K562 (cell line): ENCODE data around the gene N4BP2. TPM values are rescaled to one million over a fixed set of nuclear protein-coding genes. Genes with fewer than 3 reads are reported as not detected.
A peak's percentile ranks its signal among the peaks of the same experiment; 100 is the strongest.

Experiments used
- ARHGAP35 ChIP-seq: fragments of 450-650 bp; IDR thresholded peaks from 2 replicates; pipeline ENCODE4 v1.6.1; 2018; ENCODE audit not compliant: partially characterized antibody
- BDP1 ChIP-seq: IDR thresholded peaks from 3 replicates; pipeline ENCODE4 v1.6.1; 2011; ENCODE audit not compliant: insufficient read length, insufficient read depth
- EP400 ChIP-seq: fragments of 450-650 bp; IDR thresholded peaks from 2 replicates; pipeline ENCODE4 v1.6.1; 2017; ENCODE audit warnings: antibody characterized with exemption, mild to moderate bottlenecking, moderate library complexity
- ETS2 ChIP-seq: IDR thresholded peaks from 2 replicates; pipeline ENCODE4 v1.6.1; 2016; ENCODE audit warnings: borderline replicate concordance, missing genetic modification characterization, mild to moderate bottlenecking, moderate library complexity, missing compliant biosample characterization; ENCODE audit not compliant: poor library complexity, severe bottlenecking
- HSF4 ChIP-seq: fragments of 250-450 bp; sonication (Bioruptor Pico); IDR thresholded peaks from 2 replicates; pipeline ENCODE4 v2.1.2; 2022; ENCODE audit warnings: mild to moderate bottlenecking, moderate library complexity, borderline replicate concordance
- KAT8 ChIP-seq: fragments of 450-650 bp; IDR thresholded peaks from 2 replicates; pipeline ENCODE4 v1.6.1; 2016; ENCODE audit warnings: low read depth, mild to moderate bottlenecking
- KLF1 ChIP-seq: fragments of 450-650 bp; IDR thresholded peaks from 2 replicates; pipeline ENCODE4 v1.6.1; 2016; ENCODE audit warnings: missing genetic modification characterization, missing compliant biosample characterization
- LCOR ChIP-seq: sonication (generic); formaldehyde crosslinking; IDR thresholded peaks from 2 replicates; pipeline ENCODE4 v1.8.0; 2022; ENCODE audit warnings: mild to moderate bottlenecking, missing genetic modification reagents
- MCM5 ChIP-seq: fragments of 450-650 bp; IDR thresholded peaks from 2 replicates; pipeline ENCODE4 v1.6.1; 2016; ENCODE audit warnings: low read depth
- NBN ChIP-seq: fragments of 450-650 bp; IDR thresholded peaks from 2 replicates; pipeline ENCODE4 v1.6.1; 2016; ENCODE audit warnings: low read depth, mild to moderate bottlenecking
- NFRKB ChIP-seq: fragments of 450-650 bp; IDR thresholded peaks from 2 replicates; pipeline ENCODE4 v1.6.1; 2016; ENCODE audit warnings: low read depth
- OTX1 ChIP-seq: fragments of 450-650 bp; formaldehyde crosslinking; IDR thresholded peaks from 2 replicates; pipeline ENCODE4 v1.4.0; 2022; ENCODE audit warnings: mild to moderate bottlenecking
- PHTF2 ChIP-seq: fragments of 250-450 bp; sonication (Bioruptor Pico); IDR thresholded peaks from 2 replicates; pipeline ENCODE4 v1.5.0; 2021; ENCODE audit warnings: mild to moderate bottlenecking
- SAFB2 ChIP-seq: fragments of 200-400 bp; formaldehyde crosslinking; IDR thresholded peaks from 2 replicates; pipeline ENCODE4 v1.6.1; 2018; ENCODE audit warnings: borderline replicate concordance, low read length, low read depth, moderate library complexity; ENCODE audit not compliant: severe bottlenecking
- SLC30A9 ChIP-seq: fragments of 250-450 bp; sonication (Bioruptor Pico); IDR thresholded peaks from 2 replicates; pipeline ENCODE4 v1.8.0; 2022; ENCODE audit warnings: mild to moderate bottlenecking, moderate library complexity
- SRSF7 ChIP-seq: fragments of 200-400 bp; formaldehyde crosslinking; optimal IDR thresholded peaks from 2 replicates; pipeline ENCODE3; 2017; ENCODE audit warnings: mild to moderate bottlenecking, low read depth, low read length
- TCF15 ChIP-seq: fragments of 250-450 bp; sonication (Bioruptor Pico); IDR thresholded peaks from 2 replicates; pipeline ENCODE4 v1.8.0; 2022; ENCODE audit warnings: moderate library complexity, mild to moderate bottlenecking, inconsistent platforms
- TSHZ1 ChIP-seq: fragments of 250-450 bp; sonication (Bioruptor Pico); IDR thresholded peaks from 2 replicates; pipeline ENCODE4 v1.4.0; 2020; ENCODE audit warnings: mild to moderate bottlenecking, moderate library complexity
- XRCC4 ChIP-seq: IDR thresholded peaks from one replicate; pipeline ENCODE4 v1.6.1; 2011; ENCODE audit not compliant: insufficient read depth, insufficient read length; ENCODE audit errors: extremely low read depth
- ZBED1 ChIP-seq: IDR thresholded peaks from 2 replicates; pipeline ENCODE4 v1.6.1; 2014
- ZEB2 ChIP-seq: fragments of 450-650 bp; IDR thresholded peaks from 2 replicates; pipeline ENCODE4 v1.6.1; 2016
- ZFP1 ChIP-seq: fragments of 450-650 bp; formaldehyde crosslinking; IDR thresholded peaks from 2 replicates; pipeline ENCODE4 v1.4.0; 2020; ENCODE audit warnings: mild to moderate bottlenecking, mixed read lengths
- ZFP36 ChIP-seq: fragments of 150-350 bp; IDR thresholded peaks from 2 replicates; pipeline ENCODE4 v1.6.1; 2018; ENCODE audit warnings: low read length, low read depth; ENCODE audit not compliant: partially characterized antibody
- ZNF143 ChIP-seq: sonication (generic); formaldehyde crosslinking; IDR thresholded peaks from 2 replicates; pipeline ENCODE4 v1.9.0; 2022; ENCODE audit warnings: mild to moderate bottlenecking, missing genetic modification reagents
- ZNF311 ChIP-seq: fragments of 250-450 bp; sonication (Bioruptor Pico); IDR thresholded peaks from 2 replicates; pipeline ENCODE4 v1.4.0; 2020; ENCODE audit warnings: mild to moderate bottlenecking, moderate library complexity
- polyA plus RNA-seq, 8 experiments: library from polyadenylated mRNA; depleted of rRNA in 4 of 8; stranded (reverse) in 5 of 8; unstranded in 3 of 8; fragments of >200 nt; fragmentation: Nextera tagmentation in 2 of 8; fragmentation: Illumina TruSeq in 1 of 8; extraction: Ambion mirVana in 2 of 8; extraction: Trizol in 1 of 8; gene quantifications; 2 replicates each; pipeline versions ENCODE4 v1.2.1 to v1.2.3, GENCODE V29; 2011 to 2014; ENCODE audit warnings: inconsistent platforms in 1 of 8, missing spikeins in 1 of 8
- total RNA-seq, 7 experiments: library from RNA; depleted of rRNA in 6 of 7; stranded (reverse); fragments of >200 nt in 6 of 7; fragmentation: Illumina TruSeq in 2 of 7; extraction: Trizol in 2 of 7; gene quantifications; 2 replicates each; pipeline versions ENCODE4 v1.2.1 to v1.2.3, GENCODE V29; 2011 to 2021; ENCODE audit warnings: low replicate concordance in 1 of 7
- TF ChIP-seq, protein P1 (sequence below): sonication (generic); formaldehyde crosslinking; IDR thresholded peaks from 2 replicates; pipeline ENCODE4 v1.8.0; 2022; ENCODE audit warnings: mild to moderate bottlenecking, low read depth, missing genetic modification reagents
- TF ChIP-seq, protein P2 (sequence below): fragments of 450-650 bp; formaldehyde crosslinking; conservative IDR thresholded peaks from 2 replicates; pipeline ENCODE4 v1.4.0; 2022; ENCODE audit warnings: mild to moderate bottlenecking, missing genetic modification characterization

Gene N4BP2
- total and polyA plus RNA-seq, 9 of the 15 experiments (the other 6 are each of a cell fraction or from before 2014, with no cell fraction given): 2.7 to 12.6 (median 7.6) TPM

GRCh38 chr4:40055511-40055862 lies 1.2 kb upstream of the N4BP2 start (continued):
- TF ChIP-seq, protein P1, sequence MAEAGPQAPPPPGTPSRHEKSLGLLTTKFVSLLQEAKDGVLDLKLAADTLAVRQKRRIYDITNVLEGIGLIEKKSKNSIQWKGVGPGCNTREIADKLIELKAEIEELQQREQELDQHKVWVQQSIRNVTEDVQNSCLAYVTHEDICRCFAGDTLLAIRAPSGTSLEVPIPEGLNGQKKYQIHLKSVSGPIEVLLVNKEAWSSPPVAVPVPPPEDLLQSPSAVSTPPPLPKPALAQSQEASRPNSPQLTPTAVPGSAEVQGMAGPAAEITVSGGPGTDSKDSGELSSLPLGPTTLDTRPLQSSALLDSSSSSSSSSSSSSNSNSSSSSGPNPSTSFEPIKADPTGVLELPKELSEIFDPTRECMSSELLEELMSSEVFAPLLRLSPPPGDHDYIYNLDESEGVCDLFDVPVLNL (CRISPR knock-in tag): no peak
- TF ChIP-seq ZNF143 (no peak), PHTF2 (CRISPR knock-in tag) (no peak), SLC30A9 (CRISPR knock-in tag) (no peak), OTX1 (CRISPR knock-in tag) (no peak), MCM5 (no peak), LCOR (peak; percentile 65; the same call in 1 of the 2 replicates), ZNF311 (CRISPR knock-in tag) (no peak), NFRKB (peak; percentile 66), EP400 (peak; percentile 51; the same call in 1 of the 2 replicates), XRCC4 (no peak), HSF4 (no peak), TCF15 (CRISPR knock-in tag) (no peak), ZFP1 (CRISPR knock-in tag) (no peak), TSHZ1 (CRISPR knock-in tag) (no peak), SRSF7 (no peak), KAT8 (no peak), ZEB2 (peak; percentile 53), SAFB2 (no peak), ZFP36 (no peak), KLF1 (no peak), NBN (peak; percentile 93), ARHGAP35 (peak; percentile 29), ZBED1 (no peak), ETS2 (tag) (no peak), BDP1 (no peak)
- TF ChIP-seq, protein P2, sequence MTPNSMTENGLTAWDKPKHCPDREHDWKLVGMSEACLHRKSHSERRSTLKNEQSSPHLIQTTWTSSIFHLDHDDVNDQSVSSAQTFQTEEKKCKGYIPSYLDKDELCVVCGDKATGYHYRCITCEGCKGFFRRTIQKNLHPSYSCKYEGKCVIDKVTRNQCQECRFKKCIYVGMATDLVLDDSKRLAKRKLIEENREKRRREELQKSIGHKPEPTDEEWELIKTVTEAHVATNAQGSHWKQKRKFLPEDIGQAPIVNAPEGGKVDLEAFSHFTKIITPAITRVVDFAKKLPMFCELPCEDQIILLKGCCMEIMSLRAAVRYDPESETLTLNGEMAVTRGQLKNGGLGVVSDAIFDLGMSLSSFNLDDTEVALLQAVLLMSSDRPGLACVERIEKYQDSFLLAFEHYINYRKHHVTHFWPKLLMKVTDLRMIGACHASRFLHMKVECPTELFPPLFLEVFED: peak; percentile 19; the same call in 1 of the 2 replicates
